K562 (cell line): ENCODE results near the gene RHOBTB3. TPM values are rescaled to one million over a fixed set of nuclear protein-coding genes. Genes with fewer than 3 reads are reported as not detected.
A peak's percentile ranks its signal among the peaks of the same experiment; 100 is the strongest.

Source experiments
- ATAC-seq: fragments of 200-7000 bp; cut with Tn5 transposase; 3 replicates; pipeline ENCODE4 v1.9.1; 2020; ENCODE audit warnings: moderate library complexity
- BruUV-seq: library from RNA; stranded (reverse); fragments of 400-500 nt; replicated peaks from 2 replicates; lab custom pipeline; 2021; lab: Mats Ljungman, UMichigan
- CTCF ChIA-PET: fragments of 300-600 bp; formaldehyde crosslinking; extraction: SDS; loops from one replicate; lab custom pipeline; 2021; ENCODE audit warnings: low intra/inter-chr PET ratio; lab: Yijun Ruan, JAX
- POLR2A ChIA-PET: fragments of 300-600, 350-650 bp; sonication (Branson Sonifier 250); formaldehyde crosslinking; extraction: SDS; loops from one replicate; lab custom pipeline; 2021; ENCODE audit warnings: antibody characterized with exemption, inconsistent platforms; lab: Yijun Ruan, JAX
- DNase-seq, 4 experiments: peaks; one replicate each; pipeline versions ENCODE4 v3.0.0 to v3.0.0-alpha.2; 2011 to 2018; ENCODE audit warnings: low spot score in 3 of 4, mixed read lengths in 3 of 4; ENCODE audit errors: extremely low read depth in 1 of 4
- FAIRE-seq: peaks from 2 replicates; lab custom pipeline; 2011; peaks lifted over from hg19 to GRCh38; lab: Jason Lieb, UNC
- H2AFZ ChIP-seq: 2 replicates; pipeline ENCODE4 v1.6.0; 2011; ENCODE audit warnings: low read depth, low read length, control low read depth, inconsistent platforms
- H3K27ac ChIP-seq: fragments of 200-600 bp; 3 replicates; pipeline ENCODE4 v1.8.0; 2011; ENCODE audit warnings: low read depth, mild to moderate bottlenecking, control low read depth, inconsistent platforms, low read length, moderate library complexity, mixed read lengths; ENCODE audit errors: extremely low read depth
- H3K27me3 ChIP-seq, 2 experiments: fragments of 300-600 bp in 1 of 2; 2 replicates in 1 of 2; 3 replicates in 1 of 2; pipeline versions ENCODE4 v1.6.0 to v1.8.0; 2011; ENCODE audit warnings: inconsistent platforms in 2 of 2, low read length in 2 of 2, mild to moderate bottlenecking in 1 of 2, mixed read lengths in 1 of 2, moderate library complexity in 1 of 2; ENCODE audit not compliant: control insufficient read depth in 2 of 2, insufficient read depth in 2 of 2
- H3K36me3 ChIP-seq: fragments of 300-600 bp; 3 replicates; pipeline ENCODE4 v1.8.0; 2011; ENCODE audit warnings: mild to moderate bottlenecking, low read length, inconsistent platforms; ENCODE audit not compliant: control insufficient read depth, insufficient read depth
- H3K4me1 ChIP-seq, 2 experiments: fragments of 200-600 bp in 1 of 2; replicated peaks in 1 of 2; 2 replicates in 1 of 2; 3 replicates in 1 of 2; pipeline versions ENCODE4 v1.5.1 to v1.8.0; 2011; ENCODE audit warnings: inconsistent platforms in 2 of 2, low read length in 2 of 2, mild to moderate bottlenecking in 1 of 2, mixed read lengths in 1 of 2, moderate library complexity in 1 of 2; ENCODE audit not compliant: control insufficient read depth in 2 of 2, insufficient read depth in 2 of 2
- H3K4me2 ChIP-seq: 2 replicates; pipeline ENCODE4 v1.6.1; 2011; ENCODE audit warnings: low read length, control low read depth, inconsistent platforms, mixed read lengths; ENCODE audit not compliant: insufficient read depth
- H3K4me3 ChIP-seq: fragments of 200-600 bp; sonication (generic), shearing (Covaris generic); 2 replicates; pipeline ENCODE4 v1.5.1; 2016; ENCODE audit warnings: control low read depth, inconsistent platforms
- H3K79me2 ChIP-seq: fragments of 200-600 bp; 3 replicates; pipeline ENCODE4 v1.8.0; 2011; ENCODE audit warnings: low read length, inconsistent platforms; ENCODE audit not compliant: control insufficient read depth, insufficient read depth
- H3K9ac ChIP-seq, 2 experiments: 2 replicates each; pipeline versions ENCODE4 v1.6.0 to v1.6.1; 2011; ENCODE audit warnings: low read depth in 2 of 2, low read length in 2 of 2, control low read depth in 1 of 2, inconsistent platforms in 1 of 2, mild to moderate bottlenecking in 1 of 2, mixed read lengths in 1 of 2; ENCODE audit not compliant: insufficient read depth in 1 of 2
- H3K9me1 ChIP-seq: one replicate; pipeline ENCODE4 v1.6.0; 2011; ENCODE audit warnings: inconsistent platforms, mild to moderate bottlenecking, low read length, moderate library complexity; ENCODE audit not compliant: control insufficient read depth, insufficient read depth
- H3K9me3 ChIP-seq: replicated peaks from 2 replicates; pipeline ENCODE4 v1.5.1; 2011; ENCODE audit warnings: low read depth, low read length, inconsistent platforms; ENCODE audit not compliant: control insufficient read depth, insufficient read depth
- H4K20me1 ChIP-seq: replicated peaks from 2 replicates; pipeline ENCODE4 v1.6.1; 2011; ENCODE audit warnings: low read length, inconsistent platforms, mixed read lengths; ENCODE audit not compliant: control insufficient read depth, insufficient read depth
- ARHGAP35 ChIP-seq: fragments of 450-650 bp; IDR thresholded peaks from 2 replicates; pipeline ENCODE4 v1.6.1; 2018; ENCODE audit not compliant: partially characterized antibody
- BHLHE40 ChIP-seq: IDR thresholded peaks from 2 replicates; pipeline ENCODE4 v1.6.1; 2011; ENCODE audit warnings: low read length, improper control_type of control experiment
- DMBX1 ChIP-seq: fragments of 250-450 bp; sonication (Bioruptor Pico); IDR thresholded peaks from 2 replicates; pipeline ENCODE4 v1.8.0; 2022; ENCODE audit warnings: inconsistent platforms, mild to moderate bottlenecking, moderate library complexity, borderline replicate concordance
- FOSL1 ChIP-seq: fragments of 200-800 bp; sonication (Bioruptor generic); conservative IDR thresholded peaks from 2 replicates; pipeline ENCODE4 v1.6.1; 2016; ENCODE audit warnings: missing genetic modification characterization, missing compliant biosample characterization
- HNRNPUL1 ChIP-seq: fragments of 200-400 bp; formaldehyde crosslinking; IDR thresholded peaks from 2 replicates; pipeline ENCODE4 v1.6.1; 2017; ENCODE audit warnings: low read length
- MAX ChIP-seq: sonication (generic); formaldehyde crosslinking; IDR thresholded peaks from 2 replicates; pipeline ENCODE4 v1.9.0; 2022; ENCODE audit warnings: mild to moderate bottlenecking, missing genetic modification reagents
- MED1 ChIP-seq: sonication (generic); formaldehyde crosslinking; IDR thresholded peaks from 2 replicates; pipeline ENCODE4 v1.8.1; 2023; ENCODE audit warnings: missing genetic modification reagents, borderline replicate concordance
- PURB ChIP-seq: sonication (generic); formaldehyde crosslinking; IDR thresholded peaks from 2 replicates; pipeline ENCODE4 v1.9.0; 2021; ENCODE audit warnings: low read depth, mild to moderate bottlenecking, missing genetic modification reagents
- RBM14 ChIP-seq: fragments of 200-400 bp; formaldehyde crosslinking; IDR thresholded peaks from 2 replicates; pipeline ENCODE4 v1.6.1; 2018; ENCODE audit warnings: low read depth, mild to moderate bottlenecking, low read length, moderate library complexity, borderline replicate concordance; ENCODE audit not compliant: insufficient read depth
- TEAD1 ChIP-seq, 2 experiments: fragments of 450-650 bp in 1 of 2; sonication (generic) in 1 of 2; formaldehyde crosslinking; IDR thresholded peaks; 2 replicates each; pipeline versions ENCODE4 v1.4.0 to v1.8.0; 2020 to 2022; ENCODE audit warnings: mild to moderate bottlenecking in 2 of 2, missing genetic modification reagents in 1 of 2
- U2AF2 ChIP-seq: fragments of 200-400 bp; formaldehyde crosslinking; optimal IDR thresholded peaks from 2 replicates; pipeline ENCODE3; 2017; ENCODE audit warnings: low read depth, mild to moderate bottlenecking, low read length
- ZFP91 ChIP-seq: sonication (generic); formaldehyde crosslinking; IDR thresholded peaks from 2 replicates; pipeline ENCODE4 v1.8.0; 2022; ENCODE audit warnings: mild to moderate bottlenecking, missing genetic modification reagents
- ZFX ChIP-seq: sonication (generic); formaldehyde crosslinking; IDR thresholded peaks from 2 replicates; pipeline ENCODE4 v1.8.0; 2022; ENCODE audit warnings: mild to moderate bottlenecking, missing genetic modification reagents, moderate library complexity
- ZNF12 ChIP-seq: sonication (generic); formaldehyde crosslinking; IDR thresholded peaks from 2 replicates; pipeline ENCODE4 v1.4.0; 2020; ENCODE audit warnings: mild to moderate bottlenecking, missing genetic modification reagents
- ZNF512 ChIP-seq: IDR thresholded peaks from 2 replicates; pipeline ENCODE4 v1.6.1; 2016; ENCODE audit warnings: missing genetic modification characterization, missing compliant biosample characterization
- WGBS: fragments of 100-300 bp; shearing (Covaris generic); methylation state at CpG from one replicate; pipeline ENCODE4 v1.1.6; 2016; ENCODE audit warnings: low coverage, mixed read lengths; ENCODE audit not compliant: insufficient coverage; ENCODE audit errors: missing lambda C conversion rate; 5-methylcytosine and 5-hydroxymethylcytosine counted together
- in situ Hi-C: fragments of 300-500 bp; cut with MboI; formaldehyde crosslinking; loops from 4 replicates; pipeline ENCODE4 v1.15.0; 2018; ENCODE audit warnings: inconsistent platforms, mixed read lengths
- intact Hi-C: fragments of 100-400 bp; cut with micrococcal nuclease; formaldehyde crosslinking; loops from 2 replicates; pipeline ENCODE4 v1.14.2; 2022
- polyA plus RNA-seq, 8 experiments: library from polyadenylated mRNA; depleted of rRNA in 4 of 8; stranded (reverse) in 5 of 8; unstranded in 3 of 8; fragments of >200 nt; fragmentation: Nextera tagmentation in 2 of 8; fragmentation: Illumina TruSeq in 1 of 8; extraction: Ambion mirVana in 2 of 8; extraction: Trizol in 1 of 8; gene quantifications; 2 replicates each; pipeline versions ENCODE4 v1.2.1 to v1.2.3, GENCODE V29; 2011 to 2014; ENCODE audit warnings: inconsistent platforms in 1 of 8, missing spikeins in 1 of 8
- total RNA-seq, 7 experiments: library from RNA; depleted of rRNA in 6 of 7; stranded (reverse); fragments of >200 nt in 6 of 7; fragmentation: Illumina TruSeq in 2 of 7; extraction: Trizol in 2 of 7; gene quantifications; 2 replicates each; pipeline versions ENCODE4 v1.2.1 to v1.2.3, GENCODE V29; 2011 to 2021; ENCODE audit warnings: low replicate concordance in 1 of 7
- TF ChIP-seq, protein P1 (sequence below): fragments of 450-650 bp; formaldehyde crosslinking; IDR thresholded peaks from 2 replicates; pipeline ENCODE4 v1.4.0; 2020; ENCODE audit warnings: mild to moderate bottlenecking, mixed read lengths

RHOBTB3 gene
- total and polyA plus RNA-seq, 9 of the 15 experiments (the other 6 are each of a cell fraction or from before 2014, with no cell fraction given): 39.7 to 143 (median 115) TPM

- Histone ChIP-seq H3K27me3 (no peaks in the 10 kb centered on the region), H3K27ac (peak overlapping the region; percentile 41; the same call in 2 of the 3 replicates), H3K4me1 (peaks cover 40 to 45% of the 10 kb centered on the region in 2 experiments), H3K9ac (peak overlapping the region; percentile 52 to 53; a peak in 2 of 4 replicates), H3K4me3 (no peak overlapping the region), H2AFZ (peak overlapping the region; percentile 95), H3K9me1 (peaks cover 6% of the 10 kb centered on the region), H3K9me3 (no peaks in the 10 kb centered on the region), H4K20me1 (no peaks in the 10 kb centered on the region), H3K79me2 (no peaks in the 10 kb centered on the region), H3K36me3 (no peaks in the 10 kb centered on the region), H3K4me2 (peak overlapping the region; percentile 80)
- ChIA-PET CTCF (no interaction called here), POLR2A (interaction anchor here (0.5 to 1.3 kb wide), 4 partner anchors 8 to 694 kb away, joined by 3 to 4 read pairs (median 3); no protein-coding TSS in a partner anchor)
- BruUV-seq: no TSS peak
- intact Hi-C loops (no loop called here), in situ Hi-C loops (no loop called here)
- 16% methylated on average over 10 of the region's 12 CpGs for WGBS
- peak; percentile 42 for FAIRE-seq
- peak; percentile 45 to 64 (median 48) for DNase-seq
- peak; percentile 25 for ATAC-seq
- TF ChIP-seq RBM14 (no peak), FOSL1 (tag) (peak; percentile 74), HNRNPUL1 (no peak), PURB (CRISPR knock-in tag) (no peak), ZFX (CRISPR knock-in tag) (peak; percentile 57), TEAD1 (CRISPR knock-in tag; IDR thresholded peaks at IDR 0.05) (no peak), ZNF512 (no peak), BHLHE40 (no peak), U2AF2 (no peak), ARHGAP35 (no peak), ZNF12 (CRISPR knock-in tag) (no peak), MED1 (CRISPR knock-in tag) (no peak), ZFP91 (no peak), MAX (CRISPR knock-in tag) (peak; percentile 28; the same call in 1 of the 2 replicates), DMBX1 (CRISPR knock-in tag) (peak; percentile 72)
- TF ChIP-seq, protein P1, sequence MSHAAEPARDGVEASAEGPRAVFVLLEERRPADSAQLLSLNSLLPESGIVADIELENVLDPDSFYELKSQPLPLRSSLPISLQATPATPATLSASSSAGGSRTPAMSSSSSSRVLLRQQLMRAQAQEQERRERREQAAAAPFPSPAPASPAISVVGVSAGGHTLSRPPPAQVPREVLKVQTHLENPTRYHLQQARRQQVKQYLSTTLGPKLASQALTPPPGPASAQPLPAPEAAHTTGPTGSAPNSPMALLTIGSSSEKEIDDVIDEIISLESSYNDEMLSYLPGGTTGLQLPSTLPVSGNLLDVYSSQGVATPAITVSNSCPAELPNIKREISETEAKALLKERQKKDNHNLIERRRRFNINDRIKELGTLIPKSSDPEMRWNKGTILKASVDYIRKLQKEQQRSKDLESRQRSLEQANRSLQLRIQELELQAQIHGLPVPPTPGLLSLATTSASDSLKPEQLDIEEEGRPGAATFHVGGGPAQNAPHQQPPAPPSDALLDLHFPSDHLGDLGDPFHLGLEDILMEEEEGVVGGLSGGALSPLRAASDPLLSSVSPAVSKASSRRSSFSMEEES: peak; percentile 16; the same call in 1 of the 2 replicates
Observed at GRCh38 chr5:95823738-95824609, 92.8 kb downstream of the RHOBTB3 start.
